GM12878 (cell line): ENCODE measurements around the gene DPP3. TPM values are rescaled to one million over a fixed set of nuclear protein-coding genes. Genes with fewer than 3 reads are reported as not detected.

Source experiments
- ATAC-seq: fragments of 200-7000 bp; cut with Tn5 transposase; 3 replicates; pipeline ENCODE4 v1.9.1; 2020; ENCODE audit warnings: mild to moderate bottlenecking, moderate library complexity
- BruUV-seq: library from RNA; stranded (reverse); fragments of 400-500 nt; replicated peaks from 2 replicates; lab custom pipeline; 2021; lab: Mats Ljungman, UMichigan
- CTCF ChIA-PET: fragments of 300-600 bp; sonication (Branson Sonifier 250); formaldehyde crosslinking; extraction: SDS; loops from one replicate; lab custom pipeline; 2021; ENCODE audit warnings: inconsistent platforms; lab: Yijun Ruan, JAX
- POLR2A ChIA-PET: fragments of 350-600 bp; formaldehyde crosslinking; extraction: SDS; loops from one replicate; lab custom pipeline; 2021; ENCODE audit warnings: inconsistent platforms; lab: Charles Lee
- RAD21 ChIA-PET: fragments of 300-600 bp; sonication (Branson Sonifier 250); formaldehyde crosslinking; loops from one replicate; lab custom pipeline; 2023; ENCODE audit warnings: antibody characterized with exemption; ENCODE audit not compliant: unreplicated experiment; lab: Charles Lee
- SMC1A ChIA-PET: fragments of 300-600 bp; sonication (Branson Sonifier 250); formaldehyde crosslinking; loops from one replicate; lab custom pipeline; 2023; ENCODE audit not compliant: unreplicated experiment, uncharacterized antibody; lab: Charles Lee
- DNase-seq: peaks from one replicate; pipeline ENCODE4 v3.0.0-alpha.2; 2011; ENCODE audit warnings: low read depth, low spot score
- FAIRE-seq: peaks from 3 replicates; lab custom pipeline; 2011; peaks lifted over from hg19 to GRCh38; lab: Jason Lieb, UNC
- H2AFZ ChIP-seq: 2 replicates; pipeline ENCODE4 v1.6.0; 2011; ENCODE audit warnings: low read depth, low read length, control low read depth; ENCODE audit not compliant: control insufficient read depth
- H3K27ac ChIP-seq: 2 replicates; pipeline ENCODE4 v1.5.1; 2011; ENCODE audit warnings: control low read depth; ENCODE audit not compliant: control insufficient read depth, insufficient read depth
- H3K27me3 ChIP-seq, 2 experiments: replicated peaks in 1 of 2; 2 replicates each; pipeline versions ENCODE4 v1.6.0 to v1.6.1; 2011; ENCODE audit warnings: low read length in 1 of 2; ENCODE audit not compliant: control insufficient read depth in 2 of 2, insufficient read depth in 2 of 2
- H3K36me3 ChIP-seq, 2 experiments: 2 replicates each; pipeline ENCODE4 v1.5.1; 2011; ENCODE audit warnings: low read length in 1 of 2; ENCODE audit not compliant: control insufficient read depth in 2 of 2, insufficient read depth in 2 of 2
- H3K4me1 ChIP-seq: 2 replicates; pipeline ENCODE4 v1.6.1; 2011; ENCODE audit warnings: mild to moderate bottlenecking, low read length, moderate library complexity, mixed read lengths; ENCODE audit not compliant: control insufficient read depth, insufficient read depth
- H3K4me2 ChIP-seq: 2 replicates; pipeline ENCODE4 v1.6.0; 2011; ENCODE audit warnings: control low read depth; ENCODE audit not compliant: control insufficient read depth, insufficient read depth
- H3K4me3 ChIP-seq: fragments of 200-600 bp; sonication (generic); 2 replicates; pipeline ENCODE4 v1.5.1; 2016
- H3K79me2 ChIP-seq: 2 replicates; pipeline ENCODE4 v1.6.0; 2011; ENCODE audit warnings: low read length; ENCODE audit not compliant: control insufficient read depth, insufficient read depth
- H3K9ac ChIP-seq: 2 replicates; pipeline ENCODE4 v1.8.0; 2011; ENCODE audit warnings: low read length, control low read depth, mixed read lengths; ENCODE audit not compliant: control insufficient read depth, insufficient read depth
- H3K9me3 ChIP-seq: replicated peaks from 3 replicates; pipeline ENCODE4 v1.5.1; 2011; ENCODE audit warnings: mild to moderate bottlenecking, low read length; ENCODE audit not compliant: control insufficient read depth, insufficient read depth
- H4K20me1 ChIP-seq: 2 replicates; pipeline ENCODE4 v1.6.0; 2011; ENCODE audit not compliant: control insufficient read depth, insufficient read depth
- JUNB ChIP-seq: IDR thresholded peaks from 2 replicates; pipeline ENCODE4 v1.6.1; 2016; ENCODE audit warnings: antibody characterized with exemption, mild to moderate bottlenecking
- KAT2A ChIP-seq: conservative IDR thresholded peaks from 2 replicates; pipeline ENCODE4 v1.6.1; 2011; ENCODE audit warnings: low read depth, low read length; ENCODE audit not compliant: control insufficient read depth
- NFIC ChIP-seq: IDR thresholded peaks from 2 replicates; pipeline ENCODE4 v1.6.1; 2012; ENCODE audit warnings: low read depth, mild to moderate bottlenecking, inconsistent platforms, low read length, moderate library complexity
- SIN3A ChIP-seq: IDR thresholded peaks from 2 replicates; pipeline ENCODE4 v1.6.1; 2012; ENCODE audit warnings: low read depth, low read length, improper control_type of control experiment
- TARDBP ChIP-seq: IDR thresholded peaks from 2 replicates; pipeline ENCODE4 v1.6.1; 2016; ENCODE audit warnings: borderline replicate concordance
- TCF7 ChIP-seq: IDR thresholded peaks from 2 replicates; pipeline ENCODE4 v1.6.1; 2014; ENCODE audit warnings: antibody characterized with exemption, borderline replicate concordance
- ZNF622 ChIP-seq: fragments of 450-650 bp; IDR thresholded peaks from 2 replicates; pipeline ENCODE4 v1.6.1; 2017; ENCODE audit warnings: mild to moderate bottlenecking, inconsistent platforms
- WGBS: methylation state at CpG from one replicate; pipeline ENCODE4 v1.1.6; 2016; ENCODE audit warnings: low lambda C conversion rate; ENCODE audit not compliant: insufficient replicate concordance, insufficient coverage; ENCODE audit errors: missing lambda C conversion rate; 5-methylcytosine and 5-hydroxymethylcytosine counted together
- in situ Hi-C: fragments of 300-500 bp; cut with MboI; formaldehyde crosslinking; loops from 9 replicates; pipeline ENCODE4 v1.14.3; 2018; ENCODE audit warnings: mixed read lengths
- intact Hi-C: fragments of 100-400 bp; cut with micrococcal nuclease; formaldehyde crosslinking; loops from one replicate; pipeline ENCODE4 v1.14.2; 2022; ENCODE audit not compliant: unreplicated experiment
- polyA plus RNA-seq, 11 experiments: library from polyadenylated mRNA; depleted of rRNA in 4 of 11; unstranded in 6 of 11; stranded (reverse) in 5 of 11; fragments of >200 nt; fragmentation: Nextera tagmentation in 4 of 11; fragmentation: Illumina TruSeq in 1 of 11; extraction: Ambion mirVana in 4 of 11; extraction: Trizol in 1 of 11; gene quantifications; 1 replicate in 1 of 11; 2 replicates in 10 of 11; pipeline versions ENCODE4 v1.2.1 to v1.2.3, GENCODE V29; 2011 to 2016; ENCODE audit warnings: inconsistent platforms in 2 of 11, missing spikeins in 2 of 11, low read depth in 1 of 11
- total RNA-seq, 4 experiments: library from RNA; depleted of rRNA in 3 of 4; stranded (reverse); fragments of >200 nt in 3 of 4; fragmentation: Illumina TruSeq in 1 of 4; extraction: Trizol in 1 of 4; gene quantifications; 2 replicates each; pipeline versions ENCODE4 v1.2.1 to v1.2.3, GENCODE V29; 2013 to 2021
- TF ChIP-seq, protein P1 (sequence below): IDR thresholded peaks from 2 replicates; pipeline ENCODE4 v1.6.1; 2011; ENCODE audit warnings: borderline replicate concordance, low read depth, mild to moderate bottlenecking, moderate library complexity, mixed read lengths, low read length; ENCODE audit not compliant: insufficient read depth; ENCODE audit errors: extremely low read length
- TF ChIP-seq, protein P2 (sequence below): IDR thresholded peaks from 2 replicates; pipeline ENCODE4 v1.6.1; 2012; ENCODE audit warnings: low read length, inconsistent platforms
- TF ChIP-seq, protein P3 (sequence below): fragments of 450-650 bp; IDR thresholded peaks from 2 replicates; pipeline ENCODE4 v1.6.1; 2016; ENCODE audit warnings: mild to moderate bottlenecking
- TF ChIP-seq, protein P4 (sequence below), 3 experiments: IDR thresholded peaks in 2 of 3; conservative IDR thresholded peaks in 1 of 3; 2 replicates each; pipeline ENCODE4 v1.5.1; 2011; ENCODE audit warnings: low read depth in 3 of 3, low read length in 3 of 3, mild to moderate bottlenecking in 3 of 3, control low read depth in 2 of 3, moderate library complexity in 2 of 3, inconsistent platforms in 1 of 3, mixed read lengths in 1 of 3; ENCODE audit not compliant: control insufficient read depth in 2 of 3, insufficient read depth in 1 of 3; ENCODE audit errors: extremely low read depth in 1 of 3

The DPP3 gene
- total and polyA plus RNA-seq, 10 of the 15 experiments (the other 5 are each of a cell fraction or from before 2014, with no cell fraction given), result 6.0 to 117 (median 78.1) TPM

DNA sequence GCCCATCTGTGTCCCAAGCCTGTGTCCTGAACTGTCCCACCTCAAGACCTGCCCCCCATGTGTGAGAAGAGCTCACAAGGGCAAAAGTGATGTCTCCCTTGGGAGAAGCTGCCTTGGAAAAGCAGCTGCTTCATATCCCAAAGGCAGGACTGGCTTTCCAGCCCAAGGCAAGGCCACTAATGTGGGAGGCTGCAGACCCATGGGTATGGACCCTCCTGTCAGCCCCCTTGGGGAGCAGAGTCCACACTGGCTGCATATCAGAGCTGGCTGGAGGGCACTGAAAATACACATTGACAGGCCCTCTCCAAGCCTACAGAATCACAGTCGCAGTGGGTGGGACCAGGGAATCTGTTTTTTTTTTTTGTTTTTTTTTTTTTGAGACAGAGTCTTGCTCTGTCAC lies 10.8 kb upstream of the DPP3 start:
- ATAC-seq (no peak), FAIRE-seq (no peak), DNase-seq (no peak)
- no peak overlapping the region for H3K9ac ChIP-seq
- no peak overlapping the region for H3K4me3 ChIP-seq
- BruUV-seq, result no TSS peak
- CTCF ChIA-PET, result interaction anchor here (0.9 to 1.1 kb wide), 2 partner anchors 9 to 209 kb away, joined by 4 to 7 read pairs; no protein-coding TSS in a partner anchor
- RAD21 ChIA-PET, result interaction anchor here (1.6 kb wide), 1 partner anchor 31 kb away, joined by 4 read pairs; the partner anchor contains the start of gene MRPL11
- no peaks in the 10 kb centered on the region for H3K36me3 ChIP-seq
- H3K27ac ChIP-seq, result no peak overlapping the region
- peaks cover 14% of the 10 kb centered on the region for H3K4me1 ChIP-seq
- H3K79me2 ChIP-seq, result no peaks in the 10 kb centered on the region
- WGBS, result 100% methylated on average over 1 of the region's 1 CpG
- no peak overlapping the region for H2AFZ ChIP-seq
- H3K4me2 ChIP-seq, result no peak overlapping the region
- in situ Hi-C loops (no loop called here), intact Hi-C loops (no loop called here)
- H4K20me1 ChIP-seq, result no peaks in the 10 kb centered on the region
- H3K27me3 ChIP-seq, result no peaks in the 10 kb centered on the region
- POLR2A ChIA-PET, result no interaction called here
- no peaks in the 10 kb centered on the region for H3K9me3 ChIP-seq
- no peak for TF ChIP-seq KAT2A
- SMC1A ChIA-PET, result interaction anchor here (0.6 to 0.7 kb wide), 2 partner anchors 8 to 83 kb away, joined by 3 read pairs; no protein-coding TSS in a partner anchor

DNA sequence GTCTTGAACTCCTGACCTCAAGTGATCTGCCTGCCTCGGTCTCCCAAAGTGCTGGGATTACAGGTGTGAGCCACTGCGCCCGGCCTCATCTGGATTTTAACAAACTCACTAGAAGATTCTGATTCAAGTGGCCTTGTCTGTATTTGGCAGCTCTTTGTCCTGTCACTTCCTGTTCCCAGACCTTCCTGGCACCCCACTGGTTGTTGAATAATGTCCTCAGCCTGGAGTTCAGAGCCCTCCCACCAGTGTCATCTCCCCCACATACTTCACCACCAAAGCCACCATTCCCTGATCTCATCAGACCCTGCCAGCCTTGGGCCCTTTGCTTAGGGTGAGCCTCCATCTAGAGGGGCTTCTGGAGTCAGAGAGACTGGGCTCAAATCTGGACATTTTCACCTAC lies 10.2 kb upstream of the DPP3 start:
- Histone ChIP-seq H2AFZ (no peak overlapping the region), H3K4me3 (no peak overlapping the region), H3K9me3 (no peaks in the 10 kb centered on the region), H3K36me3 (no peaks in the 10 kb centered on the region), H3K4me2 (no peak overlapping the region), H3K4me1 (peaks cover 11% of the 10 kb centered on the region), H4K20me1 (no peaks in the 10 kb centered on the region), H3K27me3 (no peaks in the 10 kb centered on the region), H3K9ac (no peak overlapping the region), H3K79me2 (no peaks in the 10 kb centered on the region), H3K27ac (no peak overlapping the region)
- in situ Hi-C loops, result no loop called here
- SMC1A ChIA-PET, result interaction anchor here (0.6 to 0.7 kb wide), 2 partner anchors 9 to 84 kb away, joined by 3 read pairs; no protein-coding TSS in a partner anchor
- no peak for DNase-seq
- CTCF ChIA-PET, result interaction anchor here (1.1 to 1.2 kb wide), 2 partner anchors 9 to 31 kb away, joined by 3 read pairs; partner anchors contain the start of gene MRPL11
- intact Hi-C loops, result no loop called here
- no TSS peak for BruUV-seq
- RAD21 ChIA-PET, result interaction anchor here (1.6 kb wide), 1 partner anchor 31 kb away, joined by 4 read pairs; the partner anchor contains the start of gene MRPL11
- POLR2A ChIA-PET, result no interaction called here
- ATAC-seq, result no peak
- FAIRE-seq, result no peak
- WGBS, result 75% methylated on average over 3 of the region's 3 CpGs
- TF ChIP-seq, protein P1, sequence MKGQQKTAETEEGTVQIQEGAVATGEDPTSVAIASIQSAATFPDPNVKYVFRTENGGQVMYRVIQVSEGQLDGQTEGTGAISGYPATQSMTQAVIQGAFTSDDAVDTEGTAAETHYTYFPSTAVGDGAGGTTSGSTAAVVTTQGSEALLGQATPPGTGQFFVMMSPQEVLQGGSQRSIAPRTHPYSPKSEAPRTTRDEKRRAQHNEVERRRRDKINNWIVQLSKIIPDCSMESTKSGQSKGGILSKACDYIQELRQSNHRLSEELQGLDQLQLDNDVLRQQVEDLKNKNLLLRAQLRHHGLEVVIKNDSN, result no peak
- no peak for TF ChIP-seq TARDBP
- TF ChIP-seq ZNF622, result no peak
- TF ChIP-seq, protein P2, sequence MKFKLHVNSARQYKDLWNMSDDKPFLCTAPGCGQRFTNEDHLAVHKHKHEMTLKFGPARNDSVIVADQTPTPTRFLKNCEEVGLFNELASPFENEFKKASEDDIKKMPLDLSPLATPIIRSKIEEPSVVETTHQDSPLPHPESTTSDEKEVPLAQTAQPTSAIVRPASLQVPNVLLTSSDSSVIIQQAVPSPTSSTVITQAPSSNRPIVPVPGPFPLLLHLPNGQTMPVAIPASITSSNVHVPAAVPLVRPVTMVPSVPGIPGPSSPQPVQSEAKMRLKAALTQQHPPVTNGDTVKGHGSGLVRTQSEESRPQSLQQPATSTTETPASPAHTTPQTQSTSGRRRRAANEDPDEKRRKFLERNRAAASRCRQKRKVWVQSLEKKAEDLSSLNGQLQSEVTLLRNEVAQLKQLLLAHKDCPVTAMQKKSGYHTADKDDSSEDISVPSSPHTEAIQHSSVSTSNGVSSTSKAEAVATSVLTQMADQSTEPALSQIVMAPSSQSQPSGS, result no peak
- no peak for TF ChIP-seq JUNB
- TF ChIP-seq, protein P3, sequence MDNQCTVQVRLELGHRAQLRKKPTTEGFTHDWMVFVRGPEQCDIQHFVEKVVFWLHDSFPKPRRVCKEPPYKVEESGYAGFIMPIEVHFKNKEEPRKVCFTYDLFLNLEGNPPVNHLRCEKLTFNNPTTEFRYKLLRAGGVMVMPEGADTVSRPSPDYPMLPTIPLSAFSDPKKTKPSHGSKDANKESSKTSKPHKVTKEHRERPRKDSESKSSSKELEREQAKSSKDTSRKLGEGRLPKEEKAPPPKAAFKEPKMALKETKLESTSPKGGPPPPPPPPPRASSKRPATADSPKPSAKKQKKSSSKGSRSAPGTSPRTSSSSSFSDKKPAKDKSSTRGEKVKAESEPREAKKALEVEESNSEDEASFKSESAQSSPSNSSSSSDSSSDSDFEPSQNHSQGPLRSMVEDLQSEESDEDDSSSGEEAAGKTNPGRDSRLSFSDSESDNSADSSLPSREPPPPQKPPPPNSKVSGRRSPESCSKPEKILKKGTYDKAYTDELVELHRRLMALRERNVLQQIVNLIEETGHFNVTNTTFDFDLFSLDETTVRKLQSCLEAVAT, result no peak
- no peak for TF ChIP-seq NFIC
- TF ChIP-seq TCF7, result no peak
- no peak for TF ChIP-seq SIN3A
- TF ChIP-seq, protein P4, sequence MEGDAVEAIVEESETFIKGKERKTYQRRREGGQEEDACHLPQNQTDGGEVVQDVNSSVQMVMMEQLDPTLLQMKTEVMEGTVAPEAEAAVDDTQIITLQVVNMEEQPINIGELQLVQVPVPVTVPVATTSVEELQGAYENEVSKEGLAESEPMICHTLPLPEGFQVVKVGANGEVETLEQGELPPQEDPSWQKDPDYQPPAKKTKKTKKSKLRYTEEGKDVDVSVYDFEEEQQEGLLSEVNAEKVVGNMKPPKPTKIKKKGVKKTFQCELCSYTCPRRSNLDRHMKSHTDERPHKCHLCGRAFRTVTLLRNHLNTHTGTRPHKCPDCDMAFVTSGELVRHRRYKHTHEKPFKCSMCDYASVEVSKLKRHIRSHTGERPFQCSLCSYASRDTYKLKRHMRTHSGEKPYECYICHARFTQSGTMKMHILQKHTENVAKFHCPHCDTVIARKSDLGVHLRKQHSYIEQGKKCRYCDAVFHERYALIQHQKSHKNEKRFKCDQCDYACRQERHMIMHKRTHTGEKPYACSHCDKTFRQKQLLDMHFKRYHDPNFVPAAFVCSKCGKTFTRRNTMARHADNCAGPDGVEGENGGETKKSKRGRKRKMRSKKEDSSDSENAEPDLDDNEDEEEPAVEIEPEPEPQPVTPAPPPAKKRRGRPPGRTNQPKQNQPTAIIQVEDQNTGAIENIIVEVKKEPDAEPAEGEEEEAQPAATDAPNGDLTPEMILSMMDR (IDR thresholded peaks at IDR 0.05 in 2 of 3, conservative IDR thresholded peaks at IDR 0.05 in 1 of 3; ENCODE audit: control insufficient read depth in 2 of 3, extremely low read depth in 1 of 3, insufficient read depth in 1 of 3, low read depth in 3 of 3, low read length in 3 of 3), result no peak
